Right ventricle myocardium inferior (tissue), 1 donor: Measurements from ENCODE around the gene LIPN. TPM values are rescaled to one million over a fixed set of nuclear protein-coding genes. Genes with fewer than 3 reads are reported as not detected.
"Not testable (repeated sequence)": the region's sequence is repeated elsewhere in the genome, so short reads cannot be mapped to it uniquely, and the experiment has no call there.

Experiments used
- ATAC-seq: fragments of 200-7000 bp; cut with Tn5 transposase; one replicate; pipeline ENCODE4 v1.9.1; 2020; ENCODE audit warnings: mild to moderate bottlenecking, moderate library complexity
- DNase-seq: peaks from one replicate; pipeline ENCODE4 v3.0.0; 2021; ENCODE audit errors: missing footprints
- intact Hi-C: fragments of 100-400 bp; cut with DNase I; formaldehyde crosslinking; loops from one replicate; pipeline ENCODE4 v1.11.0; 2022
- long read RNA-seq: library from polyadenylated mRNA; unstranded; transcript quantifications from one replicate; pipeline ENCODE4 v2.0.0, GENCODE V29; 2021
- total RNA-seq: library from RNA; stranded (reverse); fragmentation: NEBNext Ultra II Directional; extraction: Animal tissue kit (Norgen Biotek cat#: 25700); gene quantifications from one replicate; pipeline ENCODE4 v1.2.1, GENCODE V29; 2021
- donor health status: DM: no; HTN: yes; CAD: no; lungs with severe emphysema.

Gene LIPN, protein sequence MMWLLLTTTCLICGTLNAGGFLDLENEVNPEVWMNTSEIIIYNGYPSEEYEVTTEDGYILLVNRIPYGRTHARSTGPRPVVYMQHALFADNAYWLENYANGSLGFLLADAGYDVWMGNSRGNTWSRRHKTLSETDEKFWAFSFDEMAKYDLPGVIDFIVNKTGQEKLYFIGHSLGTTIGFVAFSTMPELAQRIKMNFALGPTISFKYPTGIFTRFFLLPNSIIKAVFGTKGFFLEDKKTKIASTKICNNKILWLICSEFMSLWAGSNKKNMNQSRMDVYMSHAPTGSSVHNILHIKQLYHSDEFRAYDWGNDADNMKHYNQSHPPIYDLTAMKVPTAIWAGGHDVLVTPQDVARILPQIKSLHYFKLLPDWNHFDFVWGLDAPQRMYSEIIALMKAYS
- total RNA-seq: not detected
- long read RNA-seq: 0 reads

GRCh38 chr10:88759366-88760101 is at the start of gene LIPN:
LIPN (plus strand) TSS chr10:88760020; CDS start chr10:88761406, 1,386 bp downstream.
- DNase-seq (no peak), ATAC-seq (no peak)
- intact Hi-C loops: no loop called here

- intact Hi-C loops: no loop called here
Measured at GRCh38 chr10:88715517-88715916, 44.3 kb upstream of the LIPN start.

DNA sequence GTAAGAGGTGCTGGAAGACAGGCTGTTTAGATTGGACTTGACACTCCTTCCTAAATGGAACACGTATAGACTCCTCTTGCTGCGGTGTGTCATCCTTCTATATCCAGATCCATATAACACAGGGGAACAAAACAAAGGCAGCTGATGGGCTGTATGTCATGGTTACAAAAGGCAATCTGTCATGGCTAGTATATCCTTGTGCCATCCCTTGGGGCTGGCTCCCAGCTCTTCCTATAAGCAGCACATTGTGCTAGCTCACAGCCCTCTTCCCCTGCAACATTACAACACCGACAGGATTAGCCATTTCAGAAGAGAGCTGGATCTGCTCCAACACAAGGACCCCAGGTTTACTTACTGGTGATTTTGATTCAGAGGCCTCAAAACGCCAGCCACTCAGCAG is 38.4 kb upstream of the LIPN start:
- ATAC-seq (no peak), DNase-seq (no peak)
- intact Hi-C loops: no loop called here

More at GRCh38 chr10:88715517-88715916, 44.3 kb upstream of the LIPN start:
- DNase-seq: no peak
- no peak for ATAC-seq

DNA sequence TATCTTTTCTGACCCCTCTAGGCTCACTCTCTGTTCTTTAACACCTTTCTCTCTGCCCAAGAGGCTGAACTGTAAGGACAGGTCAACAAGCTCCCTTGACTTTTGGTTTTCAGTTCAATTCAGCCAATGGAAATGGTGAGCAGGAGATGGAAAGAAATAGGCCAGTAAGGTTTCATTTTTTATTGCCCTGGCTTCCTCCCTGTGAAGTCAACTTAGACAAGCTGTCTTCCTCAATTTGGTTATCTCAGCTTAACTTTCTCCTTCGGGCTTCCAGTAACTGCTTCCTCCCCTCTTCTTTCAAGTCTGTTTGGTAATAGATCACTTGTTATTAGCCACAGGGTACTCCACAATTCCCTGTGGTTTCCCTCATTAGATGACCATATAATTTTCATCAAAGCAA is 34.0 kb upstream of the LIPN start:
- no peak for DNase-seq
- intact Hi-C loops: no loop called here
- ATAC-seq: no peak

DNA sequence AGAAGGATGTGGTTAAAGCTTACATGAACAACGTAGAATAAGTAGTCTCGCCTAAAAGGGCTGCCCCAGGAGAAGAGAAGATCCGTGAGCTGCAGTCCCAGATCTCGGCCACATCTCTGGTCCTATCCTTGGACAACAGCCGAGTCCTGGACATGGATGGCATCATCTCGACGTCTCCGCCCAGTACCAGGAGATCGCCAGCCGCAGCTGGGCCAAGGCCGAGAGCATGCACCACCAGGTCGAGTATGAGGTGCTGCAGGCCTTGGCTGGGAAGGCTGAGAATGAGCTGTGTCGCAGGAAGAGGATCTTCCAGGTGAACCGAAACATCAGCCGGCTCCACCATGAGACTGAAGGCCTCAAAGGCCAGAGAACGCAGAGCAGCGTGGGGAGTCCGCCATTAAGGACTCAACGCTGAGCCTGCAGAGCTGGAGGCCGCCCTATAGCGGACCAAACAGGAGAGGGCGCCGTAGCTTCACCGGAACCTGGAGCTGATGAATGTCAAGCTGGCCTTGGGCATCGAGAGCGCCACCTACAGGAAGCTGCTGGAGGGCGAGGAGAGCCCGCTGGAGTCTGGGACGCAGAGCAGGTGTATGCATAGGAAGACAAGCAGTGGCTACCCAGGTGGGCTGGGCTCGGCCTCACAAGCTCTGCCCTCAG is 31.6 kb upstream of the LIPN start:
- DNase-seq (no peak), ATAC-seq (no peak)
- intact Hi-C loops: no loop called here

GRCh38 chr10:88730864-88731263 is 29.0 kb upstream of the LIPN start:
- intact Hi-C loops: no loop called here
- DNase-seq: no peak
- no peak for ATAC-seq

DNA sequence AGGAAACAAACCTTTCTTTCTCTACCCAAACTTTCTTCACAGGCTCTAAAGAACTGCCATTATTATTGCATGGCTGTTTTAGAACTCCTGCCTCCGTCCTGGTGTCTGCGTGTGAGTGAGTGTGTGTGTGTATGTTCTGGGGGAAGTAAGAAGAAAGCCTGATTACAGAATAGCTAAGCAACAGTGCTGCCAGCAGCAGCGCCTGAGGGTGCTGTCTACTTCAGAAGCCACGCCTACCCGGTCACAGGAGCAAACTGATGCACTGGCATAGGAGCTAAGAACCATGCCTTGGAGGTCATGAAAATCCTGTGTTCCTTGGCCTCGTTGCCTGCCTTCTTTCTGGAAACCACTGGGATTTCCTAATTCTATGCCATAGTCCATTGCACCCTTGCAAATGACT is 28.5 kb upstream of the LIPN start:
- peak; percentile 42 for ATAC-seq
- intact Hi-C loops: no loop called here
- DNase-seq: no peak

DNA sequence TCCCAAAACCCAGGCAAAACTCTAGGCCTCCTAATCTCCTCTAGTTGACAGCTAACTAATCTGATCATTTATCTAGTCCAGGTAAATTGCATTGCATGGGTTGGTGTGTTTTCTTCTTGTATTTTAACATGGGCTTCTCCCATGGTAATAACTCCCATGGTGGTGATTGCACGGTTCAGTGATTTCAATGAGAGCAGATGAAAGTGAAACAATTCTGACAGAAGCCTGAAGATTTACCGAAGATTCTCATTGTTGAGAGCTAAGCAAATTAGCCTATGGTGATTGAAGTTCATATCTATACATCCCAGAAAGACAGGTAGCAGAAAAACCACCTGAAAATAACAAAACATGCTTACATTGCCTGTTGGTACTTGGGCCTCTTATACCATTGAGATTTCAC is 26.6 kb upstream of the LIPN start:
- no peak for ATAC-seq
- no peak for DNase-seq
- intact Hi-C loops: no loop called here

- ATAC-seq: no peak
- DNase-seq: no peak
- intact Hi-C loops: no loop called here
Measured at GRCh38 chr10:88735661-88736060, 24.2 kb upstream of the LIPN start.

DNA sequence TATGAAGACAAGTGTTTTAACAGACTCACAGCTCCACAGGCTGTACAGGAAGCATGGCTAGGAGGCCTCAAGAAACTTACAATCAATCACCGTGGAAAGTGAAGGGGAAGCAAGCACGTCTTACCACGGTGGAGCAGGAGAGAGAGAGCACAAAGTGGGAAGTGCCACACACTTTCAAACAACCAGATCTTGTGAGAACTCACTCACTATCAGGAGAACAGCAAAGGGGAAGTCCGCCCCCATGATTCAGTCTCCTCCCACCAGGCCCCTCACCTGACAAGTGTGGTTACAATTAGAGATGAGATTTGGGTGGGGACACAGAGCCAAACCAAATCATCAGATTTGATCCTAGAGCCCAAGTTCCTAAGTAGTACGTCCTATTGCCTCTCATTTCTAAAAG is 17.9 kb upstream of the LIPN start:
- intact Hi-C loops, ATAC-seq, DNase-seq: not testable (repeated sequence)

DNA sequence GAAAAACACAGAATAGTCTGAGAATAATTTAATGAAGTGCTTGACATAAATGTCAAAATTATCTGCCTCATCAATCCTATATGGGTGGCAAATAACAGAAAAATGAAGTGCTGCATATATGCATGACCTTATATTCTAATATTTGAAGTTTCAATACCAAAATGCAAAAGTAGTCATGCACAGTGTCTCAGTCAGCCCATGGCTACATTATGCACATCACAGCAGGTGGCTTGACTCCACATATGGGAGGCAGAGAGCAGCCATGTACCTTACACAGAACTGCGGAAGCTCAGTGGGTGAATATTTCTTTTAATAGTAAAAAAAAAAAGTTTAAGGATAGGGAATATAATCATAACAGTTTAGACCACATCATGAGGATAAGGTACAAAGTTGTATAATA is 17.4 kb upstream of the LIPN start:
- intact Hi-C loops: no loop called here
- ATAC-seq (no peak), DNase-seq (no peak)

DNA sequence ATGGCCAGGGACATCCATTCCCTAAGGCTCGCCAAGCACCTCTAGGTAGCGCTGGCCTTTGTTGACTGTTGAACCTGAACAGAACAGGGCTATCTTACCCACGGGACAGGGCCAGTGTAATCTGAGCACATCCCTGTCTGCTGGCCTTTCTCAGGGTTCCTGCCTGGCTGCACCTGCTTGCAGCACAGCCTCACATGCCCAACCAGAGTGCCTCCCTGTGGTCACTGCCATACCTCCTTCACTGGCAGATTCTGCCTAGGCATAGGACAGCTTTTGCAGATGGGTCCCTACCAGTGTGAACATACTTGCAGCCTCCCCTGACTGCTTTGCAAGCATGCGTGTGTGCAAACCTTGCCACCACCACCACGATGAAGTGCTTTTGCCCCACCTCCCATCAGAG is 15.8 kb upstream of the LIPN start:
- DNase-seq: no peak
- intact Hi-C loops: no loop called here
- no peak for ATAC-seq

DNA sequence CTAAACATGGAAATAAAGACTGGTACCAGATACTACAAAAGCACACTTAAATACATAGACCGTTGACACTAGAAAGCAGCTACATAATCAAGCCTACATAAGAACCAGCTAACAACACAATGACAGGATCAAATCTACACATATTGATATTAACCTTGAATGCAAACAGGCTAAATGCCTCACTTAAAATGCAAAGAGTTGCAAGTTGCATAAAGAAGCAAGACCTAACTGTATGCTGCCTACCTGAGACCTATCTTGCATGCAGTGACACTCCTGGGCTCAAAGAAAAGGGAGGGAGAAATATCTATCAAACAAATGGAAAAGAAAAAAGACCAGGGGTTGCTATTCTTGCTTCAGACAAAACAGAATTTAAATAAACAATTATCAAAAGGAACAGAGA is 14.2 kb upstream of the LIPN start:
- no peak for ATAC-seq
- no peak for DNase-seq
- intact Hi-C loops: no loop called here

GRCh38 chr10:88754287-88754686 is 5.5 kb upstream of the LIPN start:
- DNase-seq: no peak
- intact Hi-C loops: no loop called here

DNA sequence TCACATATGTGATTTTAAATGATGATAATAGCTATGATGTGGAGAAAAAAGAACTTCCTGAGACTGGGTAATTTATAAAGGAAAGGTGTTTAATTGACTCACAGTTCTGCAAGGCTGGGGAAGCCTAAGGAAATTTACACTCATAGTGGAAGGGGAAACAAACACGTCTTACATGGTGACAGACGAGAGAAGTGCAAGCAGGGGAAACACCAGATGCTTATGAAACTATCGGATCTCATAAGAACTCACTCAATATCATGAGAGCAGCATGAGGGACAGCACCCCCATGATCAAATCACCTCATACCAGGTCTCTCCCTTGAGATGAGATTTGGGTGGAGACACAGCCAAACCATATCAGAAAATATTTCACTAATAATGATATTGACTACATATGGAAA is 4.1 kb upstream of the LIPN start:
- DNase-seq: no peak
- no peak for ATAC-seq

More at GRCh38 chr10:88754287-88754686, 5.5 kb upstream of the LIPN start:
- ATAC-seq: no peak

DNA sequence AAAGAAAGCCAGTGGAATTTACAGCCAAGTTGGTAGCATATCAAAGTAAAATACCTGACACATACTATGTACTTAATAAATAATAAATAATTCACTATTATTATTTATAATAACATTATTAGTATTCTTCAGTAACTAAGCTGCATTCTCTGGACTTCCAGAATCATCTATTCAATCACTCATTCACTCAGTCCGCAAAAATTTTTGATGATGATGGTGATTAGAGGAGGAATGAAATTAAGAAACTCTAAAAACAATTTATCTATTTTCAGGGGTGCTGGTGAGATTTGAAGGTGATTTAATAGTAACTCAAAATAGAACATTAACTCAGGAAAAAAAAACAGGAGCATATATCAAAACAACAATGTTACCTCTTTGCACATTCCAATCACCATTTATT is 3.2 kb upstream of the LIPN start:
- DNase-seq (no peak), ATAC-seq (no peak)
- intact Hi-C loops: no loop called here

More for the DNA sequence above, 4.1 kb upstream of the LIPN start:
- intact Hi-C loops: no loop called here

GRCh38 chr10:88762906-88763305 is 3.1 kb downstream of the LIPN start:
- intact Hi-C loops: no loop called here

GRCh38 chr10:88763441-88763840 is 3.6 kb downstream of the LIPN start:
- no peak for DNase-seq
- ATAC-seq: no peak
- intact Hi-C loops: no loop called here

More at GRCh38 chr10:88762906-88763305, 3.1 kb downstream of the LIPN start:
- DNase-seq (no peak), ATAC-seq (no peak)

GRCh38 chr10:88764110-88764509 is 4.3 kb downstream of the LIPN start:
- no peak for ATAC-seq
- DNase-seq: no peak
- intact Hi-C loops: no loop called here

DNA sequence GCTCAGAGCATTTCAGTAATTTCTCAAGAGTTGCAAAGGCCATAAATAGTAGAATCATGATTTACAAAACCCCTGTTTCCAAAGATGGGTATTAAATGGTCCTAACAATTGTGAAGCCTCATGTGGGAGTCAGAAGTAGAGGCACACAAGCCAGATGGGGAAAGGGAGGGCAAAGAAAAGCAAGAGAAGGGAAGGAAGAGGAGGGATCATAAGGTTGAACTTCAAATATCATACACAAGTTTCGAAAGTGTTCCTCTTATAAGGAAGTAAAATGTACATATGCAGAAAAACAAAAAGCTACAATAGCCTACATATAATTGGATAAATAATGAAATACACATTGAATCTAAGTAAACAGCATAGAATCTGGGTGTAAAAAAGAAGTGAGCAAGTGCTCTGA is 6.0 kb downstream of the LIPN start:
- intact Hi-C loops: no loop called here
- DNase-seq (no peak), ATAC-seq (no peak)
